LNCAP (cell line): ENCODE measurements around the gene NID2.

ENCODE experiments used
- CTCF ChIP-seq: fragments of 450-650 bp; IDR thresholded peaks from 2 replicates; pipeline ENCODE4 v1.5.1; 2017; ENCODE audit warnings: mild to moderate bottlenecking

NID2 gene

GRCh38 chr14:52068615-52069306 lies at the start of gene NID2:
TSS of gene NID2 (minus strand) at chr14:52069059. CDS start at chr14:52068994, 65 bp downstream.
- no peak for TF ChIP-seq CTCF

GRCh38 chr14:52117111-52117832 lies 48.4 kb upstream of the NID2 start:
- no peak for TF ChIP-seq CTCF

- no peak for TF ChIP-seq CTCF
Measured at GRCh38 chr14:52115286-52115685, 46.4 kb upstream of the NID2 start.

GRCh38 chr14:52112336-52113018 lies 43.6 kb upstream of the NID2 start:
- TF ChIP-seq CTCF, result no peak

GRCh38 chr14:52111583-52111982 lies 42.7 kb upstream of the NID2 start:
- TF ChIP-seq CTCF, result no peak

GRCh38 chr14:52110441-52111086 lies 41.7 kb upstream of the NID2 start:
- no peak for TF ChIP-seq CTCF

GRCh38 chr14:52108823-52109222 lies 40.0 kb upstream of the NID2 start:
- no peak for TF ChIP-seq CTCF
